B cell (primary cell): ENCODE data around the gene HDAC9. TPM values are rescaled to one million over a fixed set of nuclear protein-coding genes. Genes with fewer than 3 reads are reported as not detected.

ENCODE experiments used
- ATAC-seq: fragments of 200-7000 bp; cut with Tn5 transposase; one replicate; pipeline ENCODE4 v1.10.0; 2021; ENCODE audit warnings: low read depth, mild to moderate bottlenecking, moderate number of reproducible peaks, moderate library complexity
- CTCF ChIA-PET: fragments of 350-600 bp; sonication (Branson Sonifier 250); formaldehyde crosslinking; loops from one replicate; lab custom pipeline; 2021; ENCODE audit warnings: antibody characterized with exemption, inconsistent platforms; lab: Charles Lee
- POLR2A ChIA-PET: fragments of 350-600 bp; sonication (Branson Sonifier 250); formaldehyde crosslinking; loops from one replicate; lab custom pipeline; 2021; ENCODE audit warnings: antibody characterized with exemption; lab: Charles Lee
- DNase-seq: peaks from one replicate; pipeline ENCODE4 v3.0.0; 2013
- H2AFZ ChIP-seq: 2 replicates; pipeline ENCODE4 v1.6.1; 2012; ENCODE audit warnings: mild to moderate bottlenecking, low read depth, low read length; ENCODE audit not compliant: insufficient read depth, poor library complexity, severe bottlenecking
- H3K27ac ChIP-seq, 2 donors: 1 replicate in 1 of 2; 2 replicates in 1 of 2; pipeline ENCODE4 v1.5.1; 2012 to 2013; ENCODE audit warnings: low read length in 2 of 2, mild to moderate bottlenecking in 2 of 2, moderate library complexity in 1 of 2
- H3K27me3 ChIP-seq, 4 experiments: fragments of 200-600 bp in 1 of 4; sonication (generic) in 1 of 4; replicated peaks in 1 of 4; 1 replicate in 2 of 4; 2 replicates in 2 of 4; pipeline versions ENCODE4 v1.6.1 to v1.7.0; 2013 to 2016; ENCODE audit warnings: low read length in 3 of 4, mild to moderate bottlenecking in 2 of 4, mixed read lengths in 1 of 4, moderate library complexity in 1 of 4; ENCODE audit not compliant: insufficient read depth in 4 of 4, control insufficient read depth in 3 of 4; ENCODE audit errors: control extremely low read depth in 1 of 4
- H3K36me3 ChIP-seq, 2 experiments: replicated peaks in 1 of 2; 1 replicate in 1 of 2; 2 replicates in 1 of 2; pipeline versions ENCODE4 v1.6.1 to v1.7.1; 2013; ENCODE audit warnings: low read length in 1 of 2; ENCODE audit not compliant: insufficient read depth in 2 of 2, control insufficient read depth in 1 of 2; ENCODE audit errors: control extremely low read depth in 1 of 2, extremely low read depth in 1 of 2
- H3K4me1 ChIP-seq, 2 donors: fragments of 200-600 bp in 1 of 2; sonication (generic) in 1 of 2; 1 replicate in 1 of 2; 2 replicates in 1 of 2; pipeline versions ENCODE4 v1.5.1 to v1.6.1; 2013 to 2017; ENCODE audit warnings: low read length in 2 of 2; ENCODE audit not compliant: control insufficient read depth in 2 of 2, insufficient read depth in 2 of 2
- H3K4me2 ChIP-seq: replicated peaks from 2 replicates; pipeline ENCODE3; 2012; ENCODE audit warnings: mild to moderate bottlenecking, low read depth, low read length; ENCODE audit not compliant: poor library complexity, severe bottlenecking
- H3K4me3 ChIP-seq, 5 experiments: fragments of 200-600 bp in 1 of 5; sonication (generic) in 1 of 5; 1 replicate in 3 of 5; 2 replicates in 2 of 5; pipeline versions ENCODE4 v1.5.1 to v1.7.0; 2011 to 2016; ENCODE audit warnings: low read length in 4 of 5, mild to moderate bottlenecking in 4 of 5, low read depth in 2 of 5, control low read depth in 1 of 5, moderate library complexity in 1 of 5; ENCODE audit not compliant: insufficient read depth in 1 of 5; ENCODE audit errors: control extremely low read depth in 1 of 5, extremely low read depth in 1 of 5
- H3K79me2 ChIP-seq: fragments of 200-600 bp; sonication (generic); one replicate; pipeline ENCODE4 v1.6.0; 2016; ENCODE audit warnings: low read length; ENCODE audit not compliant: control insufficient read depth, insufficient read depth
- H3K9ac ChIP-seq: fragments of 200-600 bp; sonication (generic); 2 replicates; pipeline ENCODE4 v1.6.1; 2017; ENCODE audit warnings: mild to moderate bottlenecking, low read length, moderate library complexity
- H3K9me3 ChIP-seq, 3 donors: one replicate each; pipeline versions ENCODE4 v1.6.1 to v1.7.1; 2013; ENCODE audit warnings: low read length in 2 of 3; ENCODE audit not compliant: control insufficient read depth in 2 of 3, insufficient read depth in 1 of 3; ENCODE audit errors: control extremely low read depth in 1 of 3
- H4K20me1 ChIP-seq: 2 replicates; pipeline ENCODE4 v1.6.0; 2012; ENCODE audit warnings: mild to moderate bottlenecking, low read length; ENCODE audit not compliant: insufficient read depth, control insufficient read depth, poor library complexity, severe bottlenecking
- H3K27ac Mint-ChIP-seq: one replicate; pipeline ENCODE4 v1.8.0; 2021; ENCODE audit warnings: mixed read lengths
- H3K27me3 Mint-ChIP-seq: one replicate; pipeline ENCODE4 v1.8.0; 2021; ENCODE audit warnings: mixed read lengths
- H3K4me1 Mint-ChIP-seq: one replicate; pipeline ENCODE4 v1.8.0; 2021; ENCODE audit warnings: mixed read lengths
- H3K4me3 Mint-ChIP-seq: one replicate; pipeline ENCODE4 v1.8.0; 2021; ENCODE audit warnings: mixed read lengths
- H3K9me3 Mint-ChIP-seq: one replicate; pipeline ENCODE4 v1.8.0; 2022; ENCODE audit warnings: mixed read lengths; ENCODE audit not compliant: insufficient read depth
- EZH2 ChIP-seq: IDR thresholded peaks from 2 replicates; pipeline ENCODE4 v1.6.1; 2012; ENCODE audit warnings: borderline replicate concordance, low read depth, mild to moderate bottlenecking, moderate library complexity, low read length; ENCODE audit not compliant: insufficient read depth, poor library complexity, severe bottlenecking
- WGBS: methylation state at CpG from one replicate; pipeline ENCODE4 v1.1.5; 2013; ENCODE audit warnings: missing lambda C conversion rate; ENCODE audit not compliant: insufficient coverage; 5-methylcytosine and 5-hydroxymethylcytosine counted together
- intact Hi-C: fragments of 100-400 bp; cut with micrococcal nuclease; formaldehyde crosslinking; loops from one replicate; pipeline ENCODE4 v1.10.0; 2022
- polyA plus RNA-seq: library from polyadenylated mRNA; depleted of rRNA; stranded (reverse); fragments of >200 nt; gene quantifications from 2 replicates; pipeline ENCODE4 v1.2.3, GENCODE V29; 2012
- total RNA-seq, 2 donors: library from RNA; stranded (reverse); fragments of 120-200 nt in 1 of 2; gene quantifications; 1 replicate in 1 of 2; 2 replicates in 1 of 2; pipeline versions ENCODE4 v1.2.3 to v1.2.4, GENCODE V29; 2013 to 2022
- TF ChIP-seq, protein P1 (sequence below): fragments of 200-600 bp; IDR thresholded peaks from one replicate; pipeline ENCODE4 v1.8.0; 2022; ENCODE audit warnings: antibody characterized with exemption, mild to moderate bottlenecking

The HDAC9 gene
- total and polyA plus RNA-seq, 2 donors (not counting 1 experiment from before 2014, with no cell fraction given), result 49.1 to 64.8 TPM

DNA sequence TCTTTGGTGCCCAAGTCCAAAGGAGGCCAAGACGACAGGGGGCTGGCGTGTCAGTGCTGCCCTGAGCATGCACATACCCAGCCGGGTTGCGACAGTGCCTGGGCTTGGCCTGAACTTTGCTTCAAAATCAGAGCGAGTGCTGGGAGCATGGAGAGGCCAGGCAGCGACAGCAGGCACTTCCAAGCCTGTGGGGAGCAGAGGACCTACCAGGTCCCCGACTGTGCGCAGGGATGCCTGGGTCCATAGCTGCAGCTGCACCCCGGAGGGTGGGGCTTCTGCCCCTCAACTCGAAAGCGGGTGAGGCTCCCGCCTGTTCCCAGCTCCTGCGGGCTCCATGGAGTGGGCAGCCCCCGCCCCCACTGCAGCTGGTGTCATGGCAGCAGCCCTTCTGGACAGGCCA, 79.1 kb downstream of the HDAC9 start:
- no peak overlapping the region for H3K27ac Mint-ChIP-seq
- POLR2A ChIA-PET, result no interaction called here
- peaks cover 78% of the 10 kb centered on the region for H3K4me1 Mint-ChIP-seq
- H3K4me3 Mint-ChIP-seq, result no peak overlapping the region
- TF ChIP-seq, protein P1, sequence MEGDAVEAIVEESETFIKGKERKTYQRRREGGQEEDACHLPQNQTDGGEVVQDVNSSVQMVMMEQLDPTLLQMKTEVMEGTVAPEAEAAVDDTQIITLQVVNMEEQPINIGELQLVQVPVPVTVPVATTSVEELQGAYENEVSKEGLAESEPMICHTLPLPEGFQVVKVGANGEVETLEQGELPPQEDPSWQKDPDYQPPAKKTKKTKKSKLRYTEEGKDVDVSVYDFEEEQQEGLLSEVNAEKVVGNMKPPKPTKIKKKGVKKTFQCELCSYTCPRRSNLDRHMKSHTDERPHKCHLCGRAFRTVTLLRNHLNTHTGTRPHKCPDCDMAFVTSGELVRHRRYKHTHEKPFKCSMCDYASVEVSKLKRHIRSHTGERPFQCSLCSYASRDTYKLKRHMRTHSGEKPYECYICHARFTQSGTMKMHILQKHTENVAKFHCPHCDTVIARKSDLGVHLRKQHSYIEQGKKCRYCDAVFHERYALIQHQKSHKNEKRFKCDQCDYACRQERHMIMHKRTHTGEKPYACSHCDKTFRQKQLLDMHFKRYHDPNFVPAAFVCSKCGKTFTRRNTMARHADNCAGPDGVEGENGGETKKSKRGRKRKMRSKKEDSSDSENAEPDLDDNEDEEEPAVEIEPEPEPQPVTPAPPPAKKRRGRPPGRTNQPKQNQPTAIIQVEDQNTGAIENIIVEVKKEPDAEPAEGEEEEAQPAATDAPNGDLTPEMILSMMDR, result no peak
- TF ChIP-seq EZH2, result no peak
- peaks cover 47 to 59% of the 10 kb centered on the region in 2 donors for H3K4me1 ChIP-seq
- no peak for ATAC-seq
- intact Hi-C loops, result loop anchor here (5.0 kb wide), 1 partner anchor 172 kb away; no protein-coding TSS in a partner anchor
- H3K79me2 ChIP-seq, result peaks cover 96% of the 10 kb centered on the region
- no peak overlapping the region for H3K4me2 ChIP-seq
- no peak overlapping the region for H3K27ac ChIP-seq
- peaks cover 0 to 7% of the 10 kb centered on the region in 2 experiments for H3K36me3 ChIP-seq
- no peak overlapping the region for H3K4me3 ChIP-seq
- H3K27me3 ChIP-seq, result no peaks in the 10 kb centered on the region
- CTCF ChIA-PET, result interaction anchor here (0.7 to 6.0 kb wide), 4 partner anchors 18 to 217 kb away, joined by 3 to 39 read pairs (median 22); no protein-coding TSS in a partner anchor
- H3K9me3 ChIP-seq, result peaks cover 0 to 5% (median 0%) of the 10 kb centered on the region in 3 donors
- no peak overlapping the region for H3K9ac ChIP-seq
- H3K27me3 Mint-ChIP-seq, result no peaks in the 10 kb centered on the region
- 98% methylated on average over 14 of the region's 14 CpGs for WGBS
- H2AFZ ChIP-seq, result no peak overlapping the region
- H3K9me3 Mint-ChIP-seq, result no peaks in the 10 kb centered on the region
- no peak for DNase-seq
- no peaks in the 10 kb centered on the region for H4K20me1 ChIP-seq
